HepG2 (cell line): Measurements from ENCODE around the gene R3HDM4. TPM values are rescaled to one million over a fixed set of nuclear protein-coding genes. Genes with fewer than 3 reads are reported as not detected.

ENCODE experiments used
- AGO2 ChIP-seq: fragments of 200-400 bp; formaldehyde crosslinking; optimal IDR thresholded peaks from 2 replicates; pipeline ENCODE3; 2017; ENCODE audit warnings: mild to moderate bottlenecking, low read depth, low read length, moderate library complexity
- MAFF ChIP-seq: IDR thresholded peaks from 2 replicates; pipeline ENCODE4 v1.6.1; 2011; ENCODE audit warnings: low read depth, low read length, improper control_type of control experiment
- MATR3 ChIP-seq: sonication (generic); formaldehyde crosslinking; IDR thresholded peaks from 2 replicates; pipeline ENCODE4 v1.4.0; 2020; ENCODE audit warnings: missing genetic modification reagents
- MTA1 ChIP-seq: sonication (generic); formaldehyde crosslinking; IDR thresholded peaks from 2 replicates; pipeline ENCODE4 v1.4.0; 2020; ENCODE audit warnings: missing genetic modification reagents, mild to moderate bottlenecking, borderline replicate concordance
- NFYB ChIP-seq: sonication (generic); formaldehyde crosslinking; IDR thresholded peaks from 2 replicates; pipeline ENCODE4 v1.4.0; 2020; ENCODE audit warnings: missing genetic modification reagents
- RXRB ChIP-seq: IDR thresholded peaks from 2 replicates; pipeline ENCODE4 v1.6.1; 2016; ENCODE audit warnings: borderline replicate concordance, missing genetic modification reagents, missing compliant biosample characterization
- ZBTB14 ChIP-seq: sonication (generic); formaldehyde crosslinking; IDR thresholded peaks from 2 replicates; pipeline ENCODE4 v1.4.0; 2020; ENCODE audit warnings: missing genetic modification reagents
- ZBTB38 ChIP-seq: sonication (generic); formaldehyde crosslinking; IDR thresholded peaks from 2 replicates; pipeline ENCODE4 v1.5.1; 2020; ENCODE audit warnings: mild to moderate bottlenecking, missing genetic modification reagents
- ZFX ChIP-seq: sonication (generic); formaldehyde crosslinking; IDR thresholded peaks from 2 replicates; pipeline ENCODE4 v1.4.0; 2020; ENCODE audit warnings: mild to moderate bottlenecking, low read depth, missing genetic modification reagents, moderate library complexity
- ZHX2 ChIP-seq, 2 experiments: sonication (generic) in 1 of 2; formaldehyde crosslinking in 1 of 2; IDR thresholded peaks; 2 replicates each; pipeline versions ENCODE4 v1.6.1 to v1.9.0; 2014 to 2022; ENCODE audit warnings: antibody characterized with exemption in 1 of 2, borderline replicate concordance in 1 of 2, inconsistent platforms in 1 of 2, low read depth in 1 of 2, missing genetic modification reagents in 1 of 2
- ZNF543 ChIP-seq: sonication (generic); formaldehyde crosslinking; IDR thresholded peaks from 2 replicates; pipeline ENCODE4 v1.4.0; 2020; ENCODE audit warnings: mild to moderate bottlenecking, missing genetic modification reagents
- ZNF740 ChIP-seq: sonication (generic); formaldehyde crosslinking; IDR thresholded peaks from 2 replicates; pipeline ENCODE4 v1.4.0; 2020; ENCODE audit warnings: missing genetic modification reagents
- polyA plus RNA-seq, 8 experiments: library from polyadenylated mRNA; depleted of rRNA in 3 of 8; stranded (reverse) in 7 of 8; unstranded in 1 of 8; fragments of >200 nt; fragmentation: Illumina TruSeq in 4 of 8; extraction: Trizol in 4 of 8; gene quantifications; 2 replicates each; pipeline versions ENCODE4 v1.2.1 to v1.2.3, GENCODE V29; 2011 to 2016; ENCODE audit warnings: low read depth in 4 of 8, missing spikeins in 1 of 8, mixed read lengths in 1 of 8; ENCODE audit not compliant: insufficient read depth in 1 of 8
- total RNA-seq, 5 experiments: library from RNA; depleted of rRNA; stranded (reverse); fragments of >200 nt; fragmentation: Illumina TruSeq; extraction: Trizol; gene quantifications; 2 replicates each; pipeline ENCODE4 v1.2.3, GENCODE V29; 2016; ENCODE audit warnings: low read depth in 1 of 5
- TF ChIP-seq, protein P1 (sequence below): sonication (generic); formaldehyde crosslinking; IDR thresholded peaks from 2 replicates; pipeline ENCODE4; 2020; ENCODE audit warnings: missing genetic modification reagents, mild to moderate bottlenecking, borderline replicate concordance
- TF ChIP-seq, protein P2 (sequence below): sonication (generic); formaldehyde crosslinking; IDR thresholded peaks from 2 replicates; pipeline ENCODE4 v1.5.0; 2020; ENCODE audit warnings: mild to moderate bottlenecking, missing genetic modification reagents, moderate library complexity

Gene R3HDM4
- total and polyA plus RNA-seq, 2 of the 13 experiments (the other 11 are each of a cell fraction or from before 2014, with no cell fraction given), result 26.2 to 26.9 TPM

DNA sequence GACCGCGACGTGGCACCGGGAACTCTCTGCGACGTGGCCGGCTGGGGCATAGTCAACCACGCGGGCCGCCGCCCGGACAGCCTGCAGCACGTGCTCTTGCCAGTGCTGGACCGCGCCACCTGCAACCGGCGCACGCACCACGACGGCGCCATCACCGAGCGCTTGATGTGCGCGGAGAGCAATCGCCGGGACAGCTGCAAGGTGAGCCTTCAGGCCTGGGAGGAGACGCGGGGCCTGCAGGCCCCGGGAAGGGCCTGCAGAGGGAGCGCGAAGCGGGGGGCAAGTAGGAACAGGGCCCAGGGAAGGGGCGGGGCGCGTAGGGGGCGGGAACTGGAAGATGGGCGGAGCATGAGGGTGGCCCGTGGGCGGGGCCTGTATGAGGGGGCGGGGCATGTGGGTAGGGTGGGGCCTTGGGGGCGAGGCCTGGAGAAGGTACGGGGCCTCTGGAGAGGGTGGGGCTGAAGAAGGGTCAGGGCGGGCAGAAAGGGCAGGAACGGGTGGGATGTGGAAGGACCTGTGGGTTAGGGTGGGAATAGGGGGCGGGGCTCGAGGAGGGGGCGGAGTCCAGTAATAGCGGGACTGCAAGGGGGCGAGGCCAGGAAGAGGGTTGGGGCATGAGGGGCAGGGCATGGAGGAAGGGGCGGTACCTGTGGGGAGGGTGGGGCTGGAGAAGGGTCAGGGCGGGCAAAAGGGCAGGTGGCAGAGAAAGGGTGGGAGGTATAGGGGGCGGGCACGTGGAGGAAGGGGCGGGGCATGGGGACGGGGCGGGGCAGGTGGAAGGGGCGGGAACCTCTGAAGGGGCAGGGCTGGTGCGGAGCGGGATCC, 51.1 kb downstream of the R3HDM4 start (continued):
- TF ChIP-seq ZHX2 (IDR thresholded peaks at IDR 0.05; ENCODE audit: low read depth) (0 out of 2 replicates have a peak, but pooled peaks have one; percentile 52), ZHX2 (CRISPR knock-in tag; IDR thresholded peaks at IDR 0.05; ENCODE audit: borderline replicate concordance) (no peak), ZBTB38 (CRISPR knock-in tag) (peak; percentile 93), MATR3 (CRISPR knock-in tag) (0 out of 2 replicates have a peak, but pooled peaks have one; percentile 73), ZNF740 (CRISPR knock-in tag) (no peak), MAFF (no peak), MTA1 (CRISPR knock-in tag) (no peak), RXRB (CRISPR knock-in tag) (no peak), ZNF543 (CRISPR knock-in tag) (no peak), NFYB (CRISPR knock-in tag) (no peak), ZBTB14 (CRISPR knock-in tag) (no peak), AGO2 (peak; percentile 27), ZFX (CRISPR knock-in tag) (peak; percentile 22; the same call in 1 of the 2 replicates)
- TF ChIP-seq, protein P1, sequence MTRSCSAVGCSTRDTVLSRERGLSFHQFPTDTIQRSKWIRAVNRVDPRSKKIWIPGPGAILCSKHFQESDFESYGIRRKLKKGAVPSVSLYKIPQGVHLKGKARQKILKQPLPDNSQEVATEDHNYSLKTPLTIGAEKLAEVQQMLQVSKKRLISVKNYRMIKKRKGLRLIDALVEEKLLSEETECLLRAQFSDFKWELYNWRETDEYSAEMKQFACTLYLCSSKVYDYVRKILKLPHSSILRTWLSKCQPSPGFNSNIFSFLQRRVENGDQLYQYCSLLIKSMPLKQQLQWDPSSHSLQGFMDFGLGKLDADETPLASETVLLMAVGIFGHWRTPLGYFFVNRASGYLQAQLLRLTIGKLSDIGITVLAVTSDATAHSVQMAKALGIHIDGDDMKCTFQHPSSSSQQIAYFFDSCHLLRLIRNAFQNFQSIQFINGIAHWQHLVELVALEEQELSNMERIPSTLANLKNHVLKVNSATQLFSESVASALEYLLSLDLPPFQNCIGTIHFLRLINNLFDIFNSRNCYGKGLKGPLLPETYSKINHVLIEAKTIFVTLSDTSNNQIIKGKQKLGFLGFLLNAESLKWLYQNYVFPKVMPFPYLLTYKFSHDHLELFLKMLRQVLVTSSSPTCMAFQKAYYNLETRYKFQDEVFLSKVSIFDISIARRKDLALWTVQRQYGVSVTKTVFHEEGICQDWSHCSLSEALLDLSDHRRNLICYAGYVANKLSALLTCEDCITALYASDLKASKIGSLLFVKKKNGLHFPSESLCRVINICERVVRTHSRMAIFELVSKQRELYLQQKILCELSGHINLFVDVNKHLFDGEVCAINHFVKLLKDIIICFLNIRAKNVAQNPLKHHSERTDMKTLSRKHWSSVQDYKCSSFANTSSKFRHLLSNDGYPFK (CRISPR knock-in tag), result no peak
- TF ChIP-seq, protein P2, sequence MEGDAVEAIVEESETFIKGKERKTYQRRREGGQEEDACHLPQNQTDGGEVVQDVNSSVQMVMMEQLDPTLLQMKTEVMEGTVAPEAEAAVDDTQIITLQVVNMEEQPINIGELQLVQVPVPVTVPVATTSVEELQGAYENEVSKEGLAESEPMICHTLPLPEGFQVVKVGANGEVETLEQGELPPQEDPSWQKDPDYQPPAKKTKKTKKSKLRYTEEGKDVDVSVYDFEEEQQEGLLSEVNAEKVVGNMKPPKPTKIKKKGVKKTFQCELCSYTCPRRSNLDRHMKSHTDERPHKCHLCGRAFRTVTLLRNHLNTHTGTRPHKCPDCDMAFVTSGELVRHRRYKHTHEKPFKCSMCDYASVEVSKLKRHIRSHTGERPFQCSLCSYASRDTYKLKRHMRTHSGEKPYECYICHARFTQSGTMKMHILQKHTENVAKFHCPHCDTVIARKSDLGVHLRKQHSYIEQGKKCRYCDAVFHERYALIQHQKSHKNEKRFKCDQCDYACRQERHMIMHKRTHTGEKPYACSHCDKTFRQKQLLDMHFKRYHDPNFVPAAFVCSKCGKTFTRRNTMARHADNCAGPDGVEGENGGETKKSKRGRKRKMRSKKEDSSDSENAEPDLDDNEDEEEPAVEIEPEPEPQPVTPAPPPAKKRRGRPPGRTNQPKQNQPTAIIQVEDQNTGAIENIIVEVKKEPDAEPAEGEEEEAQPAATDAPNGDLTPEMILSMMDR (CRISPR knock-in tag), result peak; percentile 16; the same call in 1 of the 2 replicates
